Activated naive CD8-positive, alpha-beta T cell treated with anti-CD3 and anti-CD28 coated beads for 36 hours (primary cell): ENCODE measurements around the gene INKA1. TPM values are rescaled to one million over a fixed set of nuclear protein-coding genes. Genes with fewer than 3 reads are reported as not detected.
A peak's percentile ranks its signal among the peaks of the same experiment; 100 is the strongest.
"Not testable (repeated sequence)": the region's sequence is repeated elsewhere in the genome, so short reads cannot be mapped to it uniquely, and the experiment has no call there.

Experiments used
- DNase-seq: peaks from one replicate; pipeline ENCODE4 v3.0.0; 2021
- H3K27ac Mint-ChIP-seq: one replicate; pipeline ENCODE4 v1.8.0; 2022; ENCODE audit warnings: mild to moderate bottlenecking, moderate library complexity, mixed read lengths
- H3K27me3 Mint-ChIP-seq: one replicate; pipeline ENCODE4 v1.8.0; 2022; ENCODE audit warnings: mild to moderate bottlenecking, mixed read lengths
- H3K36me3 Mint-ChIP-seq: one replicate; pipeline ENCODE4 v1.8.0; 2021; ENCODE audit warnings: mild to moderate bottlenecking, mixed read lengths
- H3K4me1 Mint-ChIP-seq: one replicate; pipeline ENCODE4 v1.8.0; 2021; ENCODE audit warnings: mixed read lengths
- H3K4me3 Mint-ChIP-seq: one replicate; pipeline ENCODE4 v1.8.0; 2022; ENCODE audit warnings: mild to moderate bottlenecking, moderate library complexity, mixed read lengths
- H3K9me3 Mint-ChIP-seq: one replicate; pipeline ENCODE4 v1.8.0; 2022; ENCODE audit warnings: mixed read lengths
- total RNA-seq, 2 experiments: library from RNA; stranded (reverse); gene quantifications; one replicate each; pipeline ENCODE4 v1.2.3, GENCODE V29; 2021

INKA1 gene
- total RNA-seq, 2 experiments from 2014 or later = 1.2 to 1.5 TPM

GRCh38 chr3:49780080-49780974, 22.7 kb upstream of the INKA1 start:
- Mint-ChIP-seq H3K4me1 (peaks cover 43% of the 10 kb centered on the region), H3K36me3 (peaks cover 26% of the 10 kb centered on the region), H3K27ac (peak overlapping the region; percentile 23), H3K4me3 (no peak overlapping the region), H3K9me3 (no peaks in the 10 kb centered on the region), H3K27me3 (no peaks in the 10 kb centered on the region)
- DNase-seq = no peak

- not testable (repeated sequence) for H3K27ac Mint-ChIP-seq, DNase-seq, H3K27me3 Mint-ChIP-seq, H3K9me3 Mint-ChIP-seq, H3K4me3 Mint-ChIP-seq
- peaks cover 47% of the 10 kb centered on the region for H3K4me1 Mint-ChIP-seq
- H3K36me3 Mint-ChIP-seq = peaks cover 30% of the 10 kb centered on the region
These were observed 22.1 kb upstream of the INKA1 start for GRCh38 chr3:49780975-49781365.

GRCh38 chr3:49781415-49782199, 21.5 kb upstream of the INKA1 start:
- Mint-ChIP-seq H3K36me3 (peaks cover 30% of the 10 kb centered on the region), H3K4me3 (no peak overlapping the region), H3K9me3 (no peaks in the 10 kb centered on the region), H3K27ac (no peak overlapping the region), H3K4me1 (peaks cover 46% of the 10 kb centered on the region), H3K27me3 (no peaks in the 10 kb centered on the region)
- no peak for DNase-seq

DNA sequence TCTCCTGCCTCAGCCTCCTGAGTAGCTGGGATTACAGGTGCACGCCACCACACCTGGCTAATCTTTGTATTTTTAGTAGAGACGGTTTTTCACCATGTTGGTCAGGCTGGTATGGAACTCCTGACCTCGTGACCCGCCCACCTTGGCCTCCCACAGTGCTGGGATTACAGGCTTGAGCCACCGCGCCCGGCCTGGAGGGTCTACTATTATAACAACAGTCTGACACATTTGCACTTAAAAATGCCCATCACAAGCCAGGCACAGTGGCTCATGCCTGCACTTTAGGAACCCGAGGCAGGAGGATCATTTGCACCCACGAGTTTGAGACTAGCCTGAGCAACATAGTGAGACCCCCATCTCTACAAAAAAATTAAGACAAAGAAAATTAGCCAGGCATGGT, 20.8 kb upstream of the INKA1 start:
- DNase-seq, H3K4me3 Mint-ChIP-seq, H3K27ac Mint-ChIP-seq, H3K27me3 Mint-ChIP-seq, H3K9me3 Mint-ChIP-seq: not testable (repeated sequence)
- Mint-ChIP-seq H3K36me3 (peaks cover 26% of the 10 kb centered on the region), H3K4me1 (peaks cover 48% of the 10 kb centered on the region)

- H3K9me3 Mint-ChIP-seq = no peaks in the 10 kb centered on the region
- H3K27me3 Mint-ChIP-seq = no peaks in the 10 kb centered on the region
- H3K4me1 Mint-ChIP-seq = peaks cover 41% of the 10 kb centered on the region
- peak overlapping the region; percentile 83 for H3K27ac Mint-ChIP-seq
- H3K4me3 Mint-ChIP-seq = peak overlapping the region; percentile 87
- DNase-seq = peak; percentile 38
- peaks cover 13% of the 10 kb centered on the region for H3K36me3 Mint-ChIP-seq
These were observed 17.3 kb upstream of the INKA1 start for GRCh38 chr3:49785565-49786356.

GRCh38 chr3:49786357-49787181, 16.5 kb upstream of the INKA1 start, which contains the start of gene IP6K1:
TSS of gene IP6K1 (minus strand) at chr3:49786542. CDS start at chr3:49748040, 38,502 bp downstream.
- H3K27me3 Mint-ChIP-seq = no peaks in the 10 kb centered on the region
- H3K4me3 Mint-ChIP-seq = peak within 1 kb of the TSS; percentile 87
- peak; percentile 99 for DNase-seq
- H3K27ac Mint-ChIP-seq = peak within 1 kb of the TSS; percentile 93
- H3K4me1 Mint-ChIP-seq = peaks cover 33% of the 10 kb centered on the region
- H3K36me3 Mint-ChIP-seq = peaks cover 13% of the 10 kb centered on the region
- no peaks in the 10 kb centered on the region for H3K9me3 Mint-ChIP-seq

DNA sequence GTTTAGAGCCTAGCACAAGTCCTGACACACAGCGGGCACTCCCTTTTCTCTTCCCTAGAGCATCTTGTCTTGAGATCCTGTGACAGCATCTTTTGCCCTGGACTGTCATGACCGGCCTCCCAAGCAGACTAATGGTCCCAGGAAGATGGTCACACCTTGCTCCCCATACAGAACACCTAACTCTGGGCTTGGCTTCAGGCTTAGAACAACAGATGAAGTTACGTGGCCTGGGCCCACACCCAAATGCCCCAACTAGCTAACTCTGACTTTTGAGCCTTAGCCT, 15.9 kb upstream of the INKA1 start:
- Mint-ChIP-seq H3K27me3 (no peaks in the 10 kb centered on the region), H3K4me1 (peaks cover 33% of the 10 kb centered on the region), H3K9me3 (no peaks in the 10 kb centered on the region), H3K4me3 (peak overlapping the region; percentile 87), H3K36me3 (peaks cover 12% of the 10 kb centered on the region), H3K27ac (peak overlapping the region; percentile 93)
- DNase-seq = no peak

DNA sequence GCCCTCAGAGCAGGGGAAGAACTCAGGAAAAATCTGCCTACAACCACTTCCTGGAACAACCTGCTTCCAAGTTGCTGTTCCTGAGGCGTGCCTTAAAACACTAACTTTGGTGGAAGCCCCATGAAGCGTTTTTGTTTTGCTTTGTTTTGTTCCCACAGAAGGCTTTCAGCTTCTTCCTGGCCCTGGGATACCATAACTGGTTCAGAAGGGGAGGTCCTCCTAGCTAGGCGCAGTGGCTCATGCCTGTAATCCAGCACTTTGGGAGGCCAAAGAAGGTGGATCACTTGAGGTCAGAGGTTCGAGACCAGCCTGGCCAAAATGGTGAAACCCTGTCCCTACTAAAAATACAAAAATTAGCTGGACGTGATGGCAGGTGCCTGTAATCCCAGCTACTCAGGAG, 15.5 kb upstream of the INKA1 start:
- H3K9me3 Mint-ChIP-seq = no peaks in the 10 kb centered on the region
- H3K36me3 Mint-ChIP-seq = peaks cover 10% of the 10 kb centered on the region
- H3K4me1 Mint-ChIP-seq = peaks cover 30% of the 10 kb centered on the region
- H3K27ac Mint-ChIP-seq = no peak overlapping the region
- no peaks in the 10 kb centered on the region for H3K27me3 Mint-ChIP-seq
- no peak for DNase-seq
- no peak overlapping the region for H3K4me3 Mint-ChIP-seq

DNA sequence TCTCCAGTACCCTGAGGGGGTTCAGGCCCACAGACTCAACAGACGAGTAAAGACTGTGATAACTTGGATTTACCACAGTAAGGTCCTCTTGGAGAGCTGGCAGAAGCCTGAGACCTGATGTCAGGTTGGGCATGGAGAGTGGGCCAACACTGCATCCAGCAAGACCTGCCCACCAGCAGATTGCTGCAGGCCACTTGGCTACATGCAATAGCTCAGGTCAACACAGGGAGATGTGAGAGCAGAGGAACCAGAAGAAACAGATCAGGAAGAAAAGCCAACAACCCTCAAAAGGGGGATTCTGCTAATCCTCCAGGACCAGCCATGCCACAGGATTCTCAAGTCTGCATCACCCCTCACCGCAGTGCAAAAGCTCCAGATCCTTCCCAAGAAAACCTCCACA, 15.0 kb upstream of the INKA1 start:
- H3K27ac Mint-ChIP-seq = no peak overlapping the region
- H3K36me3 Mint-ChIP-seq = peaks cover 10% of the 10 kb centered on the region
- no peak overlapping the region for H3K4me3 Mint-ChIP-seq
- no peak for DNase-seq
- H3K27me3 Mint-ChIP-seq = no peaks in the 10 kb centered on the region
- H3K9me3 Mint-ChIP-seq = no peaks in the 10 kb centered on the region
- peaks cover 30% of the 10 kb centered on the region for H3K4me1 Mint-ChIP-seq

GRCh38 chr3:49790626-49791411, 12.2 kb upstream of the INKA1 start:
- Mint-ChIP-seq H3K36me3 (no peaks in the 10 kb centered on the region), H3K9me3 (no peaks in the 10 kb centered on the region), H3K4me3 (no peak overlapping the region), H3K27me3 (no peaks in the 10 kb centered on the region), H3K4me1 (peaks cover 15% of the 10 kb centered on the region), H3K27ac (no peak overlapping the region)
- DNase-seq = no peak

GRCh38 chr3:49791571-49791970, 11.5 kb upstream of the INKA1 start:
- Mint-ChIP-seq H3K27ac (no peak overlapping the region), H3K4me3 (no peak overlapping the region), H3K36me3 (no peaks in the 10 kb centered on the region), H3K9me3 (no peaks in the 10 kb centered on the region), H3K27me3 (no peaks in the 10 kb centered on the region), H3K4me1 (peaks cover 15% of the 10 kb centered on the region)
- no peak for DNase-seq

DNA sequence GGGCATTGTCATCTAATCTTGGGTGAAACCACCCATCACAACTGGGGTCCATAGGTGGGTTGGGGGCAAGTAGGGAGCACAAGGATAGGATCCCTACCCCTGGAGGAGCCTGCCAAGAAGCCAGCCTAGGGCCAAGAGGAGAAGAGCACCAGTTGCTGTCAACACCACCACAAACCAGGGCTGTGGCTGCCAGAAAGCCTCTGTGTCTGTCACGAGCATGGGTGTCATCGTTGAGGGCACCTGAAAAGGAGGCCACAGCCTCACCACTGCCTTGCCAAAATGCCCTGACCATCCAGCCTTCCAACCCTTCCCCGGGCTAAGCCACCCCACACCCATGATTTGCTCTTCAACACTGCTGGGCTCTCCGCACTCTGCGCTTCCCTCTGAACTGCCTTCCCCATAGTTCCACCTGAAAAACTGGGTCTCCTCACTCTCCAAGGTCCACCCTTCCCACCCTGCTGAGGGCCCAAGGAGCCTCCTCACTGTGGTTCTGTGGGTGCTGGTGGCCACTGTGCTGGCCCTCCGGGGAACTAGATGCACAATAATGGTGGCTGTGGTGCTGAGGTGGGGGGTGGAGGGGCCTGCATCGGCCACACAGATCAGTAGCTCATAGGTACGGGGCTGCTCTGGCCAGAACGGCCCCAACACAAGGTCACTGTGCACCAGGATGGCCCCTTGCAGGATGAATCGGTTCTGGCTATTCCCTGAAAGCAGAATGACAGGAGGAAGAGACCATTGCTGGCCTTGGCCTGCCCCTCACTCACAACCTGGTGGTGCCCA, 10.5 kb upstream of the INKA1 start:
- no peaks in the 10 kb centered on the region for H3K27me3 Mint-ChIP-seq
- no peak overlapping the region for H3K27ac Mint-ChIP-seq
- peaks cover 7% of the 10 kb centered on the region for H3K4me1 Mint-ChIP-seq
- H3K9me3 Mint-ChIP-seq = no peaks in the 10 kb centered on the region
- H3K4me3 Mint-ChIP-seq = no peak overlapping the region
- no peak for DNase-seq
- no peaks in the 10 kb centered on the region for H3K36me3 Mint-ChIP-seq

GRCh38 chr3:49793486-49794085, 9.5 kb upstream of the INKA1 start:
- Mint-ChIP-seq H3K27ac (no peak overlapping the region), H3K4me1 (peaks cover 7% of the 10 kb centered on the region)

More at GRCh38 chr3:49793486-49794085, 9.5 kb upstream of the INKA1 start:
- no peaks in the 10 kb centered on the region for H3K9me3 Mint-ChIP-seq
- no peaks in the 10 kb centered on the region for H3K27me3 Mint-ChIP-seq
- no peak for DNase-seq
- H3K36me3 Mint-ChIP-seq = no peaks in the 10 kb centered on the region
- no peak overlapping the region for H3K4me3 Mint-ChIP-seq
